Fibroblast of pulmonary artery (primary cell): ENCODE data around the gene NPSR1.

ENCODE experiments used
- DNase-seq: peaks from one replicate; pipeline ENCODE4 v3.0.0-alpha.2; 2010; ENCODE audit warnings: low read depth
- H3K4me3 ChIP-seq: replicated peaks from 2 replicates; pipeline ENCODE4 v1.5.1; 2011; ENCODE audit warnings: low read depth, mild to moderate bottlenecking, control low read depth, low read length, moderate library complexity
- TF ChIP-seq, protein P1 (sequence below): IDR thresholded peaks from 2 replicates; pipeline ENCODE4 v1.5.1; 2011; ENCODE audit warnings: mild to moderate bottlenecking, control low read depth, low read length, inconsistent platforms; ENCODE audit errors: missing control alignments

Gene NPSR1

DNA sequence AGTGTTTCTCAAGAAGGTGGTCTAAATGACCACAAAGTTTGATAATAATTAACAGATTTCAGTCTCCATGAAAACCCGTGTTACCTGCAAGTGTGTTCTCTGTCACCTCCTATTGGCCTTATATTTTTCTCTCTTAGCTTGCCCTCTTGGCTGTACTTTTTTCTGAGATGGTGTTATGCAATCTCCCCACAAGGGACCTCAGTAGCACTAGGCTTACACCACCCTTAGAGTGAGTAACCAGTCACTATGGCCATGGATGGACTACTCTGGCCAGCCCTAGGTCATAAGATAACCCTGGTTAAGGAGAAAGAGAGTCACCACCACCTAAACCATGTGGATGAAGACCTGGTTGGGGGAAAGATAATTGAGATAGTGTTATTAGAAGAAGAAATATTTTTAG, 76.8 kb downstream of the NPSR1 start:
- TF ChIP-seq, protein P1, sequence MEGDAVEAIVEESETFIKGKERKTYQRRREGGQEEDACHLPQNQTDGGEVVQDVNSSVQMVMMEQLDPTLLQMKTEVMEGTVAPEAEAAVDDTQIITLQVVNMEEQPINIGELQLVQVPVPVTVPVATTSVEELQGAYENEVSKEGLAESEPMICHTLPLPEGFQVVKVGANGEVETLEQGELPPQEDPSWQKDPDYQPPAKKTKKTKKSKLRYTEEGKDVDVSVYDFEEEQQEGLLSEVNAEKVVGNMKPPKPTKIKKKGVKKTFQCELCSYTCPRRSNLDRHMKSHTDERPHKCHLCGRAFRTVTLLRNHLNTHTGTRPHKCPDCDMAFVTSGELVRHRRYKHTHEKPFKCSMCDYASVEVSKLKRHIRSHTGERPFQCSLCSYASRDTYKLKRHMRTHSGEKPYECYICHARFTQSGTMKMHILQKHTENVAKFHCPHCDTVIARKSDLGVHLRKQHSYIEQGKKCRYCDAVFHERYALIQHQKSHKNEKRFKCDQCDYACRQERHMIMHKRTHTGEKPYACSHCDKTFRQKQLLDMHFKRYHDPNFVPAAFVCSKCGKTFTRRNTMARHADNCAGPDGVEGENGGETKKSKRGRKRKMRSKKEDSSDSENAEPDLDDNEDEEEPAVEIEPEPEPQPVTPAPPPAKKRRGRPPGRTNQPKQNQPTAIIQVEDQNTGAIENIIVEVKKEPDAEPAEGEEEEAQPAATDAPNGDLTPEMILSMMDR, result no peak
- no peak for DNase-seq
- H3K4me3 ChIP-seq, result no peak overlapping the region

GRCh38 chr7:34735526-34735925, 77.5 kb downstream of the NPSR1 start:
- DNase-seq, result no peak
- TF ChIP-seq, protein P1, result no peak
- H3K4me3 ChIP-seq, result no peak overlapping the region

DNA sequence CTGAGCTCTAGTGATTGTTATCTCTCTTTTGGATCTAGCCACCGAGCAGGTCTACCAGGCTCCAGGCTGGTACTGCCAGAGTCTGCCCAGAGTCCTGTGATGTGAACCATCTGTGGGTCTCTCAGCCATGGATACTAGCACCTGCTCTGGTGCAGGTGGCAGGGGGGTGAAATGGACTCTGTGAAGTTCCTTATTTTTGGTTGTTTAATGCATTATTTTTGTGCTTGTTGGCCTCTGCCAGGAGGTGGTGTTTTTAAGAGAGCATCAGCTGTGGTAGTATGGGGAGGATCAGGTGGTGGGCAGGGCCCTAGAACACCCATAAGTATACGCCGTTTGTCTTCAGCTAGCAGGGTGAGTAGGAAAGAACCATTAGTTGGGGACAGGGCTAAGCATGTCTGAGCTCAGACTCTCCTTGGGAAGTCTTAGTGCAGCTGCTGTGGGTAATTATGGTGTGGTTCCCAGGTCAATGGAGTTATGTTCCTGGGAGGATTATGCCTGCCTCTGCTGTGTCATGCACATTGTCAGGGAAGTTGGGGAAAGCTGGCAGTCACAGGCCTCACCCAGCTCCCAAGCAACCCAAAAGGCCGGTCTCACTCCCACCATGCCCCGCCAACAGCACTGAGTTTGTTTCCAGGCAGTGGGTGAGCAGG, 81.8 kb downstream of the NPSR1 start:
- H3K4me3 ChIP-seq, result no peak overlapping the region
- TF ChIP-seq, protein P1, result no peak
- DNase-seq, result no peak

- no peak for DNase-seq
- TF ChIP-seq, protein P1, result no peak
These were observed 82.8 kb downstream of the NPSR1 start for GRCh38 chr7:34740840-34741239.

DNA sequence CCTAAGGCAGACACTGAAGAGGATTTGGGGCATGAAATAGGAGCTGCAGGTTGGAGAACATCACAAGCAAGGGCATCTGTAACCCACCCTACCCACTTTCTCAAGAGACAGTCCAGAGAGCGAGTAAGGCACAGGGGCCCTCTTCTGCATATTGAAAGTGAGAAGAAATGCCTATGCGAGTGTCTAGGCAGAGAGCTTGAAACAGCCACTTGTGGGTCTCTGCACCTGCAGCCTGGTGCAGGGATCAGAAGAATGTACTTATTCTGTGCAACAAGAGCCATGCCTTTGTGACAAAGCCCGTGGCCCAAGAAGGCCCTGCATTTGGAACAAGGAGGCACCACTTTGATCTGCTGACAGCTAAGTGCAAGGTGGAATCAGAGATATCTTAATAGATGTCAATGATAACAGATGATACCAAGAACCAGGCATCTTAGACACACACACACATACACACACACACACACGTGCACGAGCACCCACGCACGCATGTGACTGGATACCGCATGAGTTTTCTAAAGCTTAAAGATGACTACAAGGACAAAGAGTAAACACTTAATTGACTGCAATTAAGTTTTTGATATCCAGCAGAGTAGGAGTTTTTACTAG, 89.3 kb downstream of the NPSR1 start:
- no peak overlapping the region for H3K4me3 ChIP-seq
- DNase-seq, result no peak
- TF ChIP-seq, protein P1, result no peak

More at GRCh38 chr7:34740840-34741239, 82.8 kb downstream of the NPSR1 start:
- no peak overlapping the region for H3K4me3 ChIP-seq

DNA sequence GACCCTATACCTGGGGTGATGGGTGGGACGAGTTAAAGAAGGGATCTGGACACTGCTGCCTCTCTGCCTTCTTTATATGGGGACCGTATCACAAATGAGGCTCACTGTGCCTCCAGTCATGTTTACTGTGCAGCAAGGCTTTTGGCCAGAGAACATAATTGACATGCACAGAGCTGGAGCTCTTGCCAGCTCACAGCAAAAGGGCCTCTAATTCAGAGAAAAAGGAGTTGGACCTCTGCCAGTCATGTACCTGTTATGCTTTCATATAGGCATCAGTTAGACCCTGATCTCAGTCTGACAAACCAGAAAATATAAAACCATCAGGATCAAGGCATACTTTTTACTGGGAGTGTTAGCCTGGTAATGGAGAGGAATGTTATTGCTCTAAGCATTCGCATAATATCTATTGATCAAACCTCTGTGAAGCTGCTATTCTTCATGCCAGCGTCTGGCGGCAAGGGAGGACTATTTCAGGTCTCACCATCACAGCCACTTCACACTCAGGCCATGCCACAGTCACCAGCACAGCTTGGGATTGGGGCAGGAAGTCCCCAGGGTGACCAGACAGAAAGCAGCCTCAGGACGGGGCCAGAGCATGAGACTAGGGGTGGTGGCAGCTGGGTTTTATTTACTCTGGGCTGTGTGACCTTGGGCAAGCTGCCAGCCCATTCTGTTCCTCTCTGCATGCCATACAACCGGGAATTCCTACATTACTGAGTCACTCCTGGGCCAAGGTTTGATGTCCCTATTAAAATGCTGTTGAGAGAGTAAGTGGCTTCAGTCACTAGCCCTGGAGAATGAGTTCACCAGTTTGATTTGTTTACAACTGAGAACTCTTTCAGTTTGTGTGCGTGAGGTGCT, 90.1 kb downstream of the NPSR1 start:
- TF ChIP-seq, protein P1, result no peak
- no peak overlapping the region for H3K4me3 ChIP-seq
- peak; percentile 81 for DNase-seq
